ENCODE data around the gene NAIF1.
"Not testable (repeated sequence)": the region's sequence is repeated elsewhere in the genome, so short reads cannot be mapped to it uniquely, and the experiment has no call there.

Gene NAIF1

GRCh38 chr9:128085943-128086342, 18.8 kb upstream of the NAIF1 start:
- no peak for DNase-seq (ENCODE audit: low read depth in 1 of 2, low spot score in 1 of 2)

GRCh38 chr9:128084746-128085145, 17.6 kb upstream of the NAIF1 start:
- DNase-seq (ENCODE audit: low read depth in 1 of 2, low spot score in 1 of 2) = no peak

- no peak for DNase-seq (ENCODE audit: low read depth in 1 of 2, low spot score in 1 of 2)
Measured at GRCh38 chr9:128082151-128082550, 15.0 kb upstream of the NAIF1 start.

GRCh38 chr9:128081056-128081455, 13.9 kb upstream of the NAIF1 start:
- DNase-seq (ENCODE audit: low read depth in 1 of 2, low spot score in 1 of 2) = no peak

DNA sequence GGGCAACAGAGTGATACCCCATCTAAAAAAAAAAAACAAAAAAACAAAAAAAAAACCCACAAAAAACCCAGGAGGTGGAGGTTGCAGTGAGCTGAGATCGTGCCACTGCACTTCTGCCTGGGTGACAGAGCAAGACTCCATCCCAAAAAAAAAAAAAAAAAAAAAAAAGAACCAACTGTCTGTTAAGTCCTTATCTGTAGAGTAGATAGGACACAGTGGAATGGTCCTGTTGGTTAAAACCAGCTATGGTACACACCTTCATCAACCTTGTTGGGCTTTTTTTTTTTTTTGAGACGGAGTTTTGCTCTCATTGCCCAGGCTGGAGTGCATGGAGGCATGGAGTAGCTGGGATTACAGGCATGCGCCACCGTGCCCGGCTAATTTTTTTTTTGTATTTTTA, 13.1 kb upstream of the NAIF1 start:
- DNase-seq (ENCODE audit: low read depth in 1 of 2, low spot score in 1 of 2) = no peak

GRCh38 chr9:128078504-128079434, 11.6 kb upstream of the NAIF1 start:
- no peak for DNase-seq (ENCODE audit: low read depth in 1 of 2, low spot score in 1 of 2)

GRCh38 chr9:128077847-128078503, 10.9 kb upstream of the NAIF1 start:
- no peak for DNase-seq (ENCODE audit: low read depth in 1 of 2, low spot score in 1 of 2)

GRCh38 chr9:128073253-128073886, 6.2 kb upstream of the NAIF1 start:
- DNase-seq (ENCODE audit: low read depth in 1 of 2, low spot score in 1 of 2) = no peak

- peak in 1 of 2 donors; percentile 26 for DNase-seq (ENCODE audit: low read depth in 1 of 2, low spot score in 1 of 2)
Measured at GRCh38 chr9:128072144-128073021, 5.3 kb upstream of the NAIF1 start.

GRCh38 chr9:128071475-128071874, 4.4 kb upstream of the NAIF1 start:
- not testable (repeated sequence) for DNase-seq (ENCODE audit: low read depth in 1 of 2, low spot score in 1 of 2)

- no peak for DNase-seq (ENCODE audit: low read depth in 1 of 2, low spot score in 1 of 2)
Measured at GRCh38 chr9:128070874-128071273, 3.8 kb upstream of the NAIF1 start.

DNA sequence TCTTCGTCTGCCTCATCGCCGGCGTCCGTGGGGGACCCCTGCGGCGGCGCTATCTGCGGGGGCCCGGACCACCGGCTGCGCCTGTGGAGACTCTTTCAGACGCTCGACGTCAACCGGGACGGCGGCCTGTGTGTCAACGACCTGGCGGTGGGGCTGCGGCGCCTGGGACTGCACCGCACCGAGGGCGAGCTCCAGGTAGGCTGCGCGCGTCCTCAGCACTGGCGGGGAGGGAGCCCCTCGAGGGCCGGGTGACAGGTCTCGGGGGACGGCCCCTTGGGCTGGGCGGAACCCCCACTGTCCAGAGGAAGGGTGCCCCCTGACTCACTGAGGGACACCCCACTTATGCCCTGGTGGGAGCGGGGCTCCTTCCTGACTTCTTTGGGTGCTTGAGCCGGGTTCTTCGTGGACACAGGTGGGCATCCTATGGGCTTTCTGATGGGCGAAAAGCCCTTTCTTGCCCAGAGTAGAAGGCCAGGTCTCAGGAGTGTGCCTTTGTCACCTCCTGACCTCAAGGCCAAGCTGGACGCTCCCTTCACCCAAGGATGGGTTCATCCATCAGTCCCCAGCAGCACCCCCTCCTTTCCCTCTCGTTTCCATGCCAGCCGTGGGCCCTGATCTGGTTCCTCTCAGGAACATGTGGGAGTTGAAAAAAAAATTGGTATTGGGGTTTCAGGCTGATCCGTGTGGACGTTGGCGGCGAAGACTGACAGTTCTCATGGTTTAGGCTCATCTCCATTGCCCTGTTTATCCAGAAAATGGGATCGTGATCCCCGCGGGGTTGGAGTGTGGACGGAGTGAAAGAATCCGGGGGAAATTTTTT, 1.5 kb upstream of the NAIF1 start:
- DNase-seq (ENCODE audit: low read depth in 1 of 2, low spot score in 1 of 2) = peak in 1 of 2 donors; percentile 22

DNA sequence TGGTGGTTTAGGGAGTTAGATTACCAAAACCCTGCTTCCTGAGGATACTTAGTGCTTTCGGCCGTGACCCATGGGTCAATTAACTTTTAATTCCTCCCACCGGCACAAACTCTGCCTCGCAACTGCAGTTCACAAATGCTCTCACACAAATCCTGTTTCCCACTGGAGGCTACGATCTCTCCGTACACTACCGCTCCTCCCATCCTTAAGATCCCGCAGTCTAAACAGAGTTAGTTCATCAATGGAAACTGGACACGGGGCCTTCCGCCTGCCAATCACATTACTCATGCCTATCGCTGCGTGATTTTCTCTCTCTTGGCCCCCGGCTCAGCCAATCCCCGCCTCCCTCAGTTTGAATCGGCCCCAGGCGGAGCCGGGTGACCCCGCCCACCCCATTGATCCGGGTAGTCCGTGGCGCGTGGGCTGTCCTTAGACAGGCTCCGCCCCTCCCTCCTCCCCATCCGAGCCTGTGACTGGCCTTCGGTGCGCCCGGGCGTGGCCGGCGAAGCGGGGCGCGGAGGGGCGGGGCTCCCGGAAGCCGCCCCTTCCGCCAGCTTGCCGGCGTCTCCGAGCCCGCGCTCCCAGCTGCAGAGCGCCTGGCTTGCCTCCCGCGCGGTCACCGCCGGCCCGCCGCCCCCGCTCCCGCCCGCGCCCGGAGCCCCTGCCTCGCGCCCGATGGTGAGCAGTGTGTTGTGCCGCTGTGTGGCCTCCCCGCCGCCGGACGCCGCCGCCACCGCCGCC, 695 bp upstream of the NAIF1 start, which contains the start of gene SLC25A25:
Gene SLC25A25 (plus strand): TSS at position 588 of the 741 bp plus-strand sequence. CDS start 88 bp downstream, at position 676.
- peak; percentile 100 for DNase-seq (ENCODE audit: low read depth in 1 of 2, low spot score in 1 of 2)

DNA sequence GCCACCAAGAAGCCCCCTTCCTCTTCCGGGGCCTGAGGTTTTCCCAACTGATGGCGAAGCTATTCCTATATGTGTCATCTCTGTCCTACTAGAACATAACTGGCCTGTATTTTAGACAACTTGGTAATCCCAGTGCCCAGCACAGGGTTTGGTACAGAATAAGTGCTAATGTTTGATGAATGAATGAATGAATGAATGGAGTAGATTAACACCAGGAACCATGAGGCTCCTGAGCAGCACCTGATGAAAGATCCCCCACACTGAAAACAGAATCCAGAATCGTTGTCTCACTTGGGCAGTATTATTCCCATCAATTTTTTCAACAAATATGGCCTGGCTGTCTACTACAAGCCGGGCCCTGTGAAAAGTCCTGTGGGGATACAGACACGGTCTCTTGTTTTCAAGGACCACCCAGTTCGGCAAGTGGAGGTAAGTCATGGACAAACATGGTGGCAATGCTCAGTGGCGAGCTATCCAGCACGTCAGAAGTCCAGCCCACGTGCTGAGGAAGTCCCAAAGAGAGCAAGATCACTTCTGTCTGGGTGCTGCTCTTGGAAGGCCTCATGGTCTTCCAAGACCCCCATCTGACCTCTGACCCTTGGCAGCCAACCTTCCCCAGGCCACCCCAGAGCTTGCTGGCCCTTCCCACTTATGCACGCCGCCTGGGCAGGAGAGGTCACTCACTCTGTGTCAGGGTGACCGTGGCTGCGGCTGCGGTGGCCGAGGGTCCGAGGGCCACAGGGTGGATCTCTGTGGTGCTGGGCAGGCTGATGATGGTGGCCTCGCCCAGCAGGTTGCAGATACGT, 1.0 kb downstream of the NAIF1 start:
- no peak for DNase-seq (ENCODE audit: low read depth in 1 of 2, low spot score in 1 of 2)

DNA sequence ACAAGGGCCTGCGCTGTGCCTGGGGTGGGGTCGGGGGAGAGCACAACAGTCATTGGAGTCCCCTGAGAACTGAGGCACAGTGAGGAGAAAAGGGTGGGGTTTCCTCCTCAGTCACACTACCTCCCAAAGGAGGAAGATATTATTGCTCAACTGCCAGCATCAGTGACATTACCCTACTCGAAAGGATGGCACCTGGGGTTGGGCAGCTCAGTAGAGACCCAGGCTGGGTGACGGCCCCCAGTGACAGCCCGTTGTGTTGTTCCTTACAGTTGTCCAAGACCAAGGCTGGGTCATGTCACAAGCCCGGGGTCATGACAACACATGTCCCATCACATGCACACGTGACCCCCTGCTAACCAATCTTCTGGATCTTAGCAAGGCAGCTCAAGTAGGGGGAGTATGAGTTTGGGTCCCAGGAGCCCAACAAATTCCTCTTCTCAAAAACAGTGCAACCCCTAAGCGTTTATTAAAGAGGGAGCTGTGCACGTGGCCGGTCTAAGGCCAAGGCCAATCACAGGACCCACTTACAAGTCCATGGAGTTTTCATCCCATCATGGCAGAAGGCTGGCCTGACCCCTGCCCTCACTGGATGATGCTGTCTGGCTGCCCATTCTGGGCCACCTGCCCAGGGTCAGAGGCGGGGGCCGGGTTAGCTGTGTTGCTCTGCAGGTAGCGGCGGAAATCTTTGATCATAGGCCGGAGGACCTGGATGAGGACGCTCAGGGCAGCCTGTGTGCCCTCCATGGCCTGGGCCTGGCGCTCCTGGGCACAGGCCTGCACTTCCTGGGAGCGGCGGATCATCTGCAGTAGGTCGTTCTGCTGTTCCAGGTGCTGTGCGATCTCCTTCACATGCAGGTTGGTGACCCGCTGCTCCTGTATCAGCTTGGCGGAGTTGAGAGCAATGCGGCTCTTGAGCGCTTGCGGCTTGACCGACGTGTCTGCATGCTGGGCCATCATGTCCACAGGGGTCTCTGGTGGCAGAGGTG, 4.0 kb downstream of the NAIF1 start:
- no peak for DNase-seq (ENCODE audit: low read depth in 1 of 2, low spot score in 1 of 2)

- DNase-seq (ENCODE audit: low read depth in 1 of 2, low spot score in 1 of 2) = no peak
Measured at GRCh38 chr9:128062279-128062678, 4.8 kb downstream of the NAIF1 start.

DNA sequence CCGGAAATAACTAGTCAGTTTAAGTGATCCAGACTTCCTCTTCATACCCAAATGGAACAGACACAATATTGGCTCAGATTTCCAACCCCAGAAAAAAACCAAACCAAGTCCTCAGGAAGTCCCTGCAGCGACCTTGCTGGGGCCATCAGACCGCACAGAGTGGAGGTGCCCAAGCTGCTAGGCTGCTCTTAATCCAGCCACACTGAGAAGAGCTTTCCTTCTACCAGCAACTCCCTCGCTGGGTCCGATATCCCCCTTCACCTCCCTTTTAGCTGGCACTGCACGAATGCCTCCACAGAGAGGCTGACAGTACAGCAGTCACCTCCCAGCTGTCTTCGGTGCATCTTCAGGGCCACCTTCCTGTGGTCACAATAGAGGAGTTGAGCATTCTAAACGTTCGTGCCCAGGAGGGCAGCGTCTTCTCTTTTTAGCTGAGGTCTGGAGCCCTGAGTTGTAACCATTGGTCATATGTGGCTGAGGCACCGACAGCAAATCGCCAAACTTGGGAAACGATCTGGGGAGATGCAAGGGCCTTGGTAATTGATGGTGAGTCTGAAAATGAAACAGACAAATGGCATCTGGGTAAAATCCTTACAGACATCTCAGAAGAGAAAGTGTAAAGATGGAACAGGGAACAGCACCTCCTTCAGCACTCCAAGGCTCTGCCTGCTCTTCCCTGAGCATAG, 5.7 kb downstream of the NAIF1 start:
- no peak for DNase-seq (ENCODE audit: low read depth in 1 of 2, low spot score in 1 of 2)
